Adrenal gland (tissue), 12 donors: ENCODE results near the gene CEP112. TPM values are rescaled to one million over a fixed set of nuclear protein-coding genes. Genes with fewer than 3 reads are reported as not detected.
A peak's percentile ranks its signal among the peaks of the same experiment; 100 is the strongest.

Source experiments
- DNase-seq, 7 donors: peaks; one replicate each; pipeline ENCODE4 v3.0.0-alpha.2; 2019 to 2020
- H3K27ac ChIP-seq, 5 donors: fragments of 200-600 bp; sonication (generic) in 4 of 5; 1 replicate in 3 of 5; 2 replicates in 2 of 5; pipeline versions ENCODE4 v1.5.1 to v1.8.0; 2016 to 2020; ENCODE audit warnings: mild to moderate bottlenecking in 1 of 5
- H3K27me3 ChIP-seq: fragments of 200-600 bp; 2 replicates; pipeline ENCODE4 v1.8.0; 2021
- H3K36me3 ChIP-seq, 2 donors: fragments of 200-600 bp; replicated peaks in 1 of 2; 1 replicate in 1 of 2; 2 replicates in 1 of 2; pipeline versions ENCODE4 v1.5.1 to v1.8.0; 2018 to 2022
- H3K4me1 ChIP-seq, 2 donors: fragments of 200-600 bp; replicated peaks in 1 of 2; 1 replicate in 1 of 2; 2 replicates in 1 of 2; pipeline versions ENCODE4 v1.5.1 to v1.8.0; 2018 to 2021
- H3K4me3 ChIP-seq, 4 donors: fragments of 200-600 bp; sonication (generic) in 3 of 4; one replicate each; pipeline ENCODE4 v1.5.1; 2016 to 2018
- H3K9me3 ChIP-seq, 3 donors: fragments of 200-600 bp; sonication (generic) in 1 of 3; replicated peaks in 1 of 3; 1 replicate in 2 of 3; 2 replicates in 1 of 3; pipeline versions ENCODE4 v1.5.1 to v1.8.0; 2016 to 2021
- POLR2A ChIP-seq, 2 donors: fragments of 450-650 bp; IDR thresholded peaks; one replicate each; pipeline ENCODE4 v1.6.1; 2017; ENCODE audit warnings: antibody characterized with exemption in 2 of 2, mild to moderate bottlenecking in 2 of 2, moderate library complexity in 1 of 2
- WGBS, 4 donors: extraction: QIAGEN DNeasy Blood & Tissue Kit in 2 of 4; methylation state at CpG; one replicate each; pipeline versions ENCODE4 v1.1.5 to v1.1.7; 2013 to 2017; 5-methylcytosine and 5-hydroxymethylcytosine counted together
- intact Hi-C, 2 donors: fragments of 100-400 bp; cut with DNase I; formaldehyde crosslinking; loops; one replicate each; pipeline versions ENCODE4 v1.14.1 to v1.15.0; 2022 to 2023
- polyA plus RNA-seq, 3 donors: library from polyadenylated mRNA; stranded (reverse); fragments of 200-250 nt in 2 of 3; fragments of 350-450 nt in 1 of 3; fragmentation: Illumina TruSeq in 1 of 3; extraction: RNeasy Lipid Tissue Mini Kit (QIAGEN cat#74804) in 1 of 3; gene quantifications; one replicate each; pipeline ENCODE4 v1.2.3, GENCODE V29; 2013 to 2014
- total RNA-seq, 9 donors: library from RNA; depleted of rRNA in 4 of 9; stranded (reverse); fragments of >200 nt in 4 of 9; fragments of 120-200 nt in 1 of 9; fragmentation: NEBNext Ultra II Directional in 1 of 9; extraction: Animal tissue kit (Norgen Biotek cat#: 25700) in 1 of 9; gene quantifications; one replicate each; pipeline versions ENCODE4 v1.1.0 to v1.2.4, GENCODE V29; 2013 to 2023
- TF ChIP-seq, protein P1 (sequence below), 6 experiments: fragments of 450-650 bp in 4 of 6; fragments of 200-600 bp in 2 of 6; sonication (generic) in 1 of 6; IDR thresholded peaks; 1 replicate in 5 of 6; 2 replicates in 1 of 6; pipeline versions ENCODE4 v1.5.1 to v1.8.0; 2016 to 2021; ENCODE audit warnings: antibody characterized with exemption in 6 of 6, mild to moderate bottlenecking in 2 of 6, moderate library complexity in 1 of 6
- donor health status: healthy with polysubstance abuse.
- donor health status: Bipolar disorder and iron deficiency.
- donor health status: DM: yes; HTN: yes; CAD: no.
- donor health status: DM: no; HTN: no; CAD: no.
- donor health status: DM: no; HTN: no; CAD: no.
- donor health status: DM: yes; HTN: yes; CAD: no.

CEP112 gene
- total and polyA plus RNA-seq, 12 donors = 4.2 to 24.1 (median 9.6) TPM

GRCh38 chr17:65914784-65915342 is 277.1 kb downstream of the CEP112 start:
- DNase-seq = no peak
- Histone ChIP-seq H3K27me3 (no peaks in the 10 kb centered on the region), H3K9me3 (no peaks in the 10 kb centered on the region), H3K4me1 (peaks cover 13 to 17% of the 10 kb centered on the region in 2 donors), H3K4me3 (no peak overlapping the region), H3K27ac (no peak overlapping the region), H3K36me3 (no peaks in the 10 kb centered on the region)
- 80 to 87% (median 85%) methylated on average over 5 of the region's 5 CpGs for WGBS, 4 donors
- TF ChIP-seq, protein P1, sequence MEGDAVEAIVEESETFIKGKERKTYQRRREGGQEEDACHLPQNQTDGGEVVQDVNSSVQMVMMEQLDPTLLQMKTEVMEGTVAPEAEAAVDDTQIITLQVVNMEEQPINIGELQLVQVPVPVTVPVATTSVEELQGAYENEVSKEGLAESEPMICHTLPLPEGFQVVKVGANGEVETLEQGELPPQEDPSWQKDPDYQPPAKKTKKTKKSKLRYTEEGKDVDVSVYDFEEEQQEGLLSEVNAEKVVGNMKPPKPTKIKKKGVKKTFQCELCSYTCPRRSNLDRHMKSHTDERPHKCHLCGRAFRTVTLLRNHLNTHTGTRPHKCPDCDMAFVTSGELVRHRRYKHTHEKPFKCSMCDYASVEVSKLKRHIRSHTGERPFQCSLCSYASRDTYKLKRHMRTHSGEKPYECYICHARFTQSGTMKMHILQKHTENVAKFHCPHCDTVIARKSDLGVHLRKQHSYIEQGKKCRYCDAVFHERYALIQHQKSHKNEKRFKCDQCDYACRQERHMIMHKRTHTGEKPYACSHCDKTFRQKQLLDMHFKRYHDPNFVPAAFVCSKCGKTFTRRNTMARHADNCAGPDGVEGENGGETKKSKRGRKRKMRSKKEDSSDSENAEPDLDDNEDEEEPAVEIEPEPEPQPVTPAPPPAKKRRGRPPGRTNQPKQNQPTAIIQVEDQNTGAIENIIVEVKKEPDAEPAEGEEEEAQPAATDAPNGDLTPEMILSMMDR (IDR thresholded peaks at IDR 0.05) = no peak
- no peak for TF ChIP-seq POLR2A (IDR thresholded peaks at IDR 0.05)
- intact Hi-C loops = no loop called here

GRCh38 chr17:65913326-65913850 is 278.5 kb downstream of the CEP112 start:
- peaks cover 10 to 11% of the 10 kb centered on the region in 2 donors for H3K4me1 ChIP-seq
- TF ChIP-seq POLR2A (IDR thresholded peaks at IDR 0.05) = no peak
- TF ChIP-seq, protein P1 (IDR thresholded peaks at IDR 0.05) = no peak
- WGBS, 4 donors = 93 to 97% (median 94%) methylated on average over 4 of the region's 4 CpGs
- intact Hi-C loops = no loop called here
- H3K27ac ChIP-seq = no peak overlapping the region
- no peak for DNase-seq
- H3K36me3 ChIP-seq = no peaks in the 10 kb centered on the region
- no peaks in the 10 kb centered on the region for H3K9me3 ChIP-seq
- H3K4me3 ChIP-seq = no peak overlapping the region
- H3K27me3 ChIP-seq = no peaks in the 10 kb centered on the region

DNA sequence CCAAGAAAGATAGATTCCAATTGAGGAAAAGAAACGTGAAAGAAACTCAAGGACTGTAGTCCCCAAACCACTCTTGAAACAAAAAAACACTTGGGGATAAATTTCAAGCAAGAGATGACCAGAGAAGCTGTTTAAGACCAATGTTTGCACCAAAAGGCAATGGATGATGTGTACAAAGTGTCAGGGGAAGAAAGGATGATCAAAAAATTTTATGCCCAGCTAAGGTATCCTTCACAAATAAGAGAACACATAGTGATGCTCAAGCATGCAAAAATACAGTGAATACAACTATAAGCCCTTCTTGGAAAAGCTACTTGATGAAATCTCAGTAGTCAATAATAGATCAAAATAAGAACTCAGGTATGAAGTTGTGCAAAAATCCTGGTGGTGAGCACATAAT is 281.1 kb downstream of the CEP112 start:
- intact Hi-C loops = no loop called here
- 82 to 97% (median 85%) methylated on average over 1 of the region's 1 CpG for WGBS, 4 donors
- H3K4me3 ChIP-seq = no peak overlapping the region
- H3K27ac ChIP-seq = no peak overlapping the region
- TF ChIP-seq, protein P1 (IDR thresholded peaks at IDR 0.05) = no peak
- no peak for TF ChIP-seq POLR2A (IDR thresholded peaks at IDR 0.05)
- no peak for DNase-seq
- no peaks in the 10 kb centered on the region for H3K9me3 ChIP-seq
- H3K36me3 ChIP-seq = no peaks in the 10 kb centered on the region
- H3K4me1 ChIP-seq = no peaks in the 10 kb centered on the region
- no peaks in the 10 kb centered on the region for H3K27me3 ChIP-seq

GRCh38 chr17:65902831-65903522 is 289.0 kb downstream of the CEP112 start:
- peaks cover 0 to 8% (median 0%) of the 10 kb centered on the region in 3 donors for H3K9me3 ChIP-seq
- H3K4me3 ChIP-seq = peak overlapping the region in 1 of 4 donors; percentile 12
- H3K36me3 ChIP-seq = no peaks in the 10 kb centered on the region
- peaks cover 0 to 5% of the 10 kb centered on the region in 2 donors for H3K4me1 ChIP-seq
- intact Hi-C loops = no loop called here
- TF ChIP-seq, protein P1 (IDR thresholded peaks at IDR 0.05) = no peak
- no peak for TF ChIP-seq POLR2A (IDR thresholded peaks at IDR 0.05)
- DNase-seq = peak; percentile 18 to 53 (median 41)
- no peaks in the 10 kb centered on the region for H3K27me3 ChIP-seq
- WGBS, 4 donors = 43 to 50% (median 46%) methylated on average over 11 of the region's 11 CpGs
- H3K27ac ChIP-seq = peak overlapping the region; percentile 6 to 28 (median 18)
